ACHN (cell line): ENCODE data around the gene LSM7.

Experiments
- DNase-seq: peaks from one replicate; pipeline ENCODE4 v3.0.0-alpha.2; 2015
- in situ Hi-C: cut with HindIII; loops from 2 replicates; pipeline ENCODE4 v1.10.0; 2017; ENCODE audit warnings: low sequenced_read_pairs, low pct_ligation_motif_present, low pct_unique_long_range_greater_than_20kb

Gene LSM7

DNA sequence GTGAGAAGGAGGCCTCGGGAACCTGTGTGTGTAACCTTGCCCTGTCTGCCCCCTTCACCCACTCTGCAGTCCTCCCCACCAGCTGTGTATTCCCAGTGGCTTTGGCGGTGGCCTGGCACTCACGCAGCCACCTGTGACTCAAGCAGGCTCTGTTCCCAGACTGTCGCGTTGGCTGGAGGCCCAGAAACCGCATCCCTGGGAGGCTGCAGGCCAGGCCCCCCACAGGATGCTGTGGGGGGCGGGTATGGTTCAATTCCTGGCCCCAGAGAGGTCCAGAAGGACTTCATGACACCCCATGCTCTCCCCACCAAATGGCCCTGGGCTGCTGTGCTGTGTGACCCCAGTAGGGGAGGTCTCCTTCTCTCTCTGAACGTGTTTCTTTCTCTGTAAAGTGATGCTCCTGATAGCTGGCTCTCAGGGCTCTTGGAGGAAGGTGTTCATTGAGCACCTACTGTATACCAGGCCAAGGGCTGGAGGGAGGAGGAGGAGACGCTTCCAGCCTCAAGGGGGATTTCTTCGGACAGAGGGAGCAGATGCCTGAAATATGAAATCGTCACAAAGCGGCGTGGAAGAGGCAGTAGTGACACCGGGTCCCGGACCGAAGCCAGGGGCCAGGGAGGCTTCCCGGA, 18.5 kb downstream of the LSM7 start:
- in situ Hi-C loops = no loop called here

DNA sequence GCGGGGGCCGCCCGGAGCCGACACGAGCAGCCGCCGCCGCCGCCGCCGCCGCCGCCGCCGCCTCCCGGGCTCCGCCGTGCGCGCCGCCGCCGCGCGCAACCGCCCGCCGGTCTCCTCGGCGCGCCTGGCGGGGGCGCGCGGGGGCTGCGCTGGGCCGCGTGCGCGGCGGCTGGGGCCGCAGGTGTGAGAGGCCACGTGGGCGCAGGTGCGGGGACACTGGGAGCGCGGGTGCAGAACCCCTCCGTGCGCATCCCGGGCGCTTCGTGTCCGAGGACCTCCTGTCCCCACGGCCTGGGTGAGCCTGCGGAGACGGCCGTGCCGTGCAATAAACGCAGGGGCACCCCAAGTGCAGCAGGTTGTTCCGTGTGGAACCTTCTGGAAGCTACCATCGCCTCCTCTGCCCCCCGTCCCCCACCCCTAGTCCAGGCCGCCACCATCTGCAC, 20.3 kb downstream of the LSM7 start, which contains the start of gene LINGO3:
Gene LINGO3, minus strand, starts transcription at position 41 of the 443 bp plus-strand sequence. CDS start 16,378 bp downstream, outside the sequence.
- DNase-seq = no peak
- in situ Hi-C loops = no loop called here

More for the DNA sequence above, 18.5 kb downstream of the LSM7 start:
- no peak for DNase-seq

DNA sequence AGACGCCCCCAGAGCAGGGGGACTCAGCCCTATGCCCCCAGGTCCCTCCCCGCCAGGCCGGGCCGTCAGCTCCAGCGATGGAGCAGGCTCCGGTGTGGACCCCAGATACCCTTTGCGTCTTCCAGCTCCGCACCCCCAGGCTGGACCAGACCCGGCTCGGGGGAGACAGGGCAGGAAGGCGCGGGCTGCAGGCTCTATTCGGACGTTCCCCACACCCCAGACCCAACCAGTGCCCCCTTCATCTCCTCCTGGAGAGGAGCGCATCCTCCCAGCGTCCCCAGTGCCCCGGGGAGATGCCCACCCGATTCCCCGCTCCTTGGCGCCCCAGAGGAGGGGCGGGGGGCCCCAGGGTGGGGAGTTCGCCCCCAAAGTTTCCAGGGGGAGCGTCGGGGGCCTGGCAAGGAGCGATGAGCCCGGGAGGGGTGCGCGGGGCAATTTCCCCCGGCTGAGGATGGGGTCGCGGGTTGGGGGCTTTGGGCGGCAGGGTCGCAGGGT, 20.8 kb downstream of the LSM7 start:
- no peak for DNase-seq
- in situ Hi-C loops = no loop called here

DNA sequence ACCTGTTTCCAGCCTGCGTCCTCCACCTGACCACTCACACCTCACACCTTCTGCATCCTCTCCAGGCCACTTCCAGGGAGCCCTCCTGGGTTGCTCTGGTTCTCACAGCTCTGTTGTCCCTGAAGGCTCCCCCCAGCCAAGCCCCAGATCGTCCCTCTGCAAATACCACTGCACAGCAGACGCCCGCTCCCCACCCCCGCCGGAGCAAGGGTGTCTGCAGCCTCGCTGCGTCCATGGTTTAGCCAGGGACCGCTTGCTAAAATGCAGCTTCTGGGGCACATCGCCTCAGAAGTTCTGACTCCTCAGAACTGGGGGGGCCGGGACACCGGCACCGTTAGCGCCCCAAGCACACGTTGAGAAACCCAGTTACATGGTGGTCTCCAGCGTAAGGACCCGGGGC, 21.4 kb downstream of the LSM7 start:
- in situ Hi-C loops = no loop called here
- DNase-seq = no peak

DNA sequence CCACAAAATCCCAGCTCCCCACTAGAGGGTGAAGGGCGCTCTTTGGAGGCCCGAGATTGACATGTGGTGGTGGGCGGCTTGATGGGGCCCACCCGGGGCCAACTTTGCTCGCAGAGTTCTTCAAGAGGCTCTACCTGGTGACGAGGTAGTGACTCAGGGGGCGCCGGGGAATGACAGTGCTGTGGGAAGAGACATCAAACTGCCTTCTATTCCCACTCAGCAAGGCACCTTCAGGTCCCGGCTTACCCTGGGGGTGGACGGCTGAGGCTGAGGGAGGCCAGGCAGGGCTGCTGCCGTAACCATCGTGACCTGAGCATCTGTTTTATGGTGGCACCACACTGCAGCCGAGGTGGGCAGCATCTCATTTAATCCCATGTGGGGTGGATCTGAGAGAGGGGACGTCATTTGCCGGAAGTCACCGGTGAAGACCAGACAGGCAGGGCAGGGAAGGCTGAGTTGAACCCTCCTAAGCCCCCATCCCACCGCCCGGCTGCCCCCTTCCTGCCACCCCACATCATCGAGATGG, 22.0 kb downstream of the LSM7 start:
- in situ Hi-C loops = no loop called here
- DNase-seq = no peak

DNA sequence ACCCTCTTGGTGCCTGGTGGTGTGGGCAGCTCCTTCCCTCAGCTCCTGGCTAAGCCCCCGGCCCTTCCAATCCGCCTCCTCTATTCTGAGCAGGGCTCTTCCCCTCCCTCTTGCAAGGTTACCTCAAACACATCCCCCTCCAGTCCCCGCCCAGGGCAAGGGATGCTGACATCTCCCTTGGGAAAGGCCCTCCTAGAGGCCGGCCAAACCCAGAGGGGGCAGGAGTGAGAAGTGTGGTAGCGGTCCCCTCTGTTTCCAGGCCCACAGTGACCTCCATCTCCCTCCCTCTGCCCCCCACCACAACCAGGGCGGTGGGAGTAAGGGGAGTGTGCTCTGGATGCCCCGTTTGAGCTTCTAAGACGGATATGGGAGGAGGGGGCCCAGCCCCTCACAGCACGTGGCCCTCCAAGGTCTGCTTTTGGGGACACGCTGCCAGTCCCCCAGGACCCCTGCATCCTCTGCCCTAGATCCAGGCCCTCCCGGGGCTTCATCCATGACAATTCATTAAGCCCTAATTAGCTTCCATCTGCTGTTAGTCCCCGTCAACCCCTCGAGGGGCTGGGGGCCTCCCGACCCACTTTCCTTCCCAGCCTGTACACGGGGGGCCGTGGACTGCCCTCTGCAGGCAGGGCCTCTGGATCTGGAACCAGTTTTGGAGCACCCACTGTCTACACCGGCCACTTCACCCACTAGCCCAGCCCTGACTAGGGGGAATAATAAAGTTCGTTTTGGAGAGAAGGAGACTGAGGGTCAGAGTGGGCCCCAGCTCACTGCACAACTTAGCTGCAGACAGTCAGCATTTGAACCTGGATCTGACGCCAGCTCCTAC, 22.7 kb downstream of the LSM7 start:
- no peak for DNase-seq
- in situ Hi-C loops = no loop called here

DNA sequence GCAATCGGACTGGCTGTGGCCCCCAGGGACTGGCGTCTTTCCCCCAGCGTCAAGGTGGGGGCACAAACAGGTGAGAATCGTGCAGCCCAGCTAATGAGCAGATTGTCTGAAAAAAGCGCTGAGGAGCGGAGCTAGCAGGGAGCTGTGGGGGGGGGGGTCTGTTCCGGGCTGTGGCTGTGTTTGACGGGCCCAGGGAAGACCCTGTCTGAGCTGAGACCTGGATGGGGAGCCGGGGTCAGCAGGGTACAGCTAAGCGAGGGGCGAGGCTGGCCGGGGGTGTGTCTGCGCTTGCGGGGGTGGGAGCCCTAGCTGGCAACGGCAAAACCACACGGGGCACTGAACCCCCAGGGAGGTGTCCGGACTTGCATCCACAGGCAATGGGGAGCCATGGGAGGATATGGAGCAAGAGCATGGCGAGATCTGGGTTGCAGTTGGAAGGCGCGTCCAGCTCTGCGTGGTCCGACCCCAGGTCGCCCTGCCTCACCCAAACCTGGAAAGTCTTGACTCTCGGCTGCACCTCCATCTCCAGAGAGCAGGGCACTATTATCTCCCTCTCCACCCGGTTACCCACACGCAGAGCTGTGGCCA, 25.1 kb downstream of the LSM7 start:
- DNase-seq = no peak
- in situ Hi-C loops = no loop called here

DNA sequence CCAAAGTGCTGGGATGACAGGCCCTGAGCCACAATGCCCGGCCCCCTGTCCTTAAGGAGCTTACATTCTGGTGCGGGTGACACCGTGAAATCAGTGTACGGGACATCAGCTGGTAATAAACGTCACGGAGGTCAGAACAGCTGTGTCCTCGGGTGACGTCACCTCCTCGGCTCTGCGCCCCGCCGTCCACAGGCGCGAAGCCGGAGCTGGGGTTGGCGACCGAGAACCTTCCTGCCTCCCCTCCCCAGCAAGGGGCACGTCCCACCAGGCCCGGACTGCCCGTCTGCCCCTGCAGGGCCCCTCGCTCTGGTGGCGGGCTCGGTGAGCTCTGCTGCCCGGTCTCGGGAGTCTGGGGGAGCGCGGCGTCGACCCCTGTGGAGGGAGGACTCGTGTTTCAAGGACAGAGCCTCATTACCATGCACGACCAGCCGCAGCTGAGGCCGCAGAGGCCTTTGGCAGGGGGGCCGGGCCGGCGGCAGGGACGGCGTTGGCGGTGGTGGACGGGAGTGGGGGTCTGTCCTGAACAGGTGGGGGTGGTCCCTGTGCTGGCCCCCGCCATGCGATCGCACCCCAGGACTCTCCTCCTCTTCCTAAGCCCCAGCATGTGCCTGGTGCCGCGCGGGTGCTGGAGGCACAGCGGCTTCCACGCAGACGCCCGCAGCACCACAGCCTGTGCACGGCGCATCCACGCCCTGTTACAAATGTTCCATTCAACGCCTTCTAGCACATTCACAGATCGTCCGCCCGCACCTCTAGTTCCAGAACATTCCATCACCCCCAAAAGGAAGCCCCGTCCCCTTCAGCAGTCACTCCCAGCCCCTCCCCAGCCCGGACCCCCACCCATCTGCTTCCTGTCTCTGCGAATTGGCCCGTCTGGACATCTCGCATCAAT, 25.8 kb downstream of the LSM7 start:
- no peak for DNase-seq
- in situ Hi-C loops = no loop called here

DNA sequence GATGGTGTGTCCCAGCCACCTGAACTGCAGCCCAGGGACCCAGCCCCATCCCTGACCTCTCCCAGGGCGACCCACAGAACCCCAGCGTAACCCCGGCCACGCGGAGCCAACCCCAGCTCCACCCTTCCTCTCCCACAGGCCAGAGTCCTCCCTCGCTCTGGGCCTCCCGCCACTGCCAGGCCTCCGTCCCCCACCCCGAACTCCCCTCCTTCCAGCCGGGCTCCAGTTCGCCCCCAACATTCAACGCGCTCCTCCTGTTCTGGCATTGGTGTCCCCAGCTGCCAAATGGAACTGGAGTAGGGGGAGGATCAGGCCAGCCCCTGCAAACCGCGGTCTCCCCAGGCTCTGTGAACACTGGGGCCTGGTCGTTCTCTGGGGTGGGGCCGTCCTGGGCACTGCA, 27.9 kb downstream of the LSM7 start:
- in situ Hi-C loops = no loop called here
- DNase-seq = no peak

DNA sequence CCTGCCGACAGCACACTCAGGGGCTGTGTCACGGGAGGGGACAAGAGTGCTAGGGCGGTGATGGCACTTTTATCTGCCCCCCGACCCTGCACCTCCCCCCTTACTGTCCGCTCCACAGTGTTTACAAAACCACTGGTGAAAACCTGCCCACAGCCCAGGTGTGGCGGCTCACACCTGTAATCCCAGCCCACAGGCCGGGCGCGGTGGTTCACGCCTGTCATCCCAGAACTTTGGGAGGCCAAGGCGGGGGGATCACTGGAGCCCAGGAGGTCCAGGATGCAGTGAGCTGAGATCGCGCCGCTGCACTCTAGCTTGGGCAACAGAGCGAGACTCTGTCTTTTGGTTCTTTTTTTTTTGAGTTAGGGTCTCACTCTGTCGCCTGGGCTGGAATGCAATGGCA, 32.2 kb downstream of the LSM7 start:
- in situ Hi-C loops = no loop called here
- DNase-seq = no peak

DNA sequence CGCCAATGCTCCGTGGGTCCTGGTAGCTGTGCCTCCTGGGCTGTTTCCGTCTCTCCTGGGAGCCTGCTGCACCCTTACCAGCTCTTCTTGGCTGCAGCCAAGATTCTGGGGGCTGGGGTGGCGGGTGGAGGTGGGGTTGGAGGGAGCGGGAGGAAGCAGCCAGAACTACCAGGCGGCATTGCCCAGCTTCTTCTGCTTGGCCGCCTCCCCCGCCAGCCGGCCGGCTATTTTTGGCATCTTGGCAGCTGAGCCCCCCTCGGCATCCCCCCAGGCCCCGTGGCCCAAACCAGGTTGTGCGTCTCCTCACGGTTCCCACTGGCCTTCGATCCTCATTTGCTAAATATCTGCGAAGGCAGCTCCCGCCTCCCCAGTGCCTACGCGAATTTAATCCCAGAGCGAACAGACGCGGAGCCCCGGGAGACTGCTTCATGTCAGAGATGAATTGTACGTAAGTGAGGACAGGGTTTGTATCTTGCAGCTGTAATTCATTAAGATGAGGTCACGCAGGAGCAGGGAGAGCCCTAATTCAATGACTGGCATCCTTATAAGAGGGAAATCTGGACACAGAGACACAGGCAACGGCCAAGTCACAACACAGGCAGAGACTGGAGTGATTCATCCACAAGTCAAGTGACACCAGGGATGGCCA, 33.6 kb downstream of the LSM7 start:
- in situ Hi-C loops = no loop called here
- no peak for DNase-seq

DNA sequence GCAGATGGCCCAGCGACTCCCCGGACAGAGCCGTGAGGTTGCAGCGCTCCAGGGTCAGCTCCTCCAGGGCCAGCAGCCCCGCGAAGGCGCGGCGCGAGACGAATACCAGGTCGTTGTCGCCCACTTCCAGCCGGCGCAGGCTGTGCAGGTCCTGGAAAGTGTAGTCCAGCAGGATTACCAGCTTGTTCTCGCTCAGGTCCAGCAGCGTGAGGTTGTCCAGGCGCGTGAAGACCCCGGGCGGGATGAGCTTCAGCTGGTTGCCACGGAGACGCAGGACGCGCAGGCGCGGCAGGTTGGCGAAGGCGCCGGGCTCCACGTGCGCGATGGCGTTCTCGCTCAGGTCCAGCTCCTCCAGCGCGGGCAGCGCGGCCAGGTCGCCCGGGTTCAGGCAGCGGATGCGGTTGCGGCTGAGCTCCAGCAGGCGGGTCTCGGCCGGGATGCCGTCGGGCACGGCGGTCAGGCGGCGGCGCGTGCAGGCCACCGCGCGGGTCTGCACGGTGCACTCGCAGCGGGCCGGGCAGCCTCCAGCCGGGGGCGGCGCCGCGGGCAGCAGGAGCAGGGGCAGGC, 37.1 kb downstream of the LSM7 start:
- in situ Hi-C loops = no loop called here
- no peak for DNase-seq

DNA sequence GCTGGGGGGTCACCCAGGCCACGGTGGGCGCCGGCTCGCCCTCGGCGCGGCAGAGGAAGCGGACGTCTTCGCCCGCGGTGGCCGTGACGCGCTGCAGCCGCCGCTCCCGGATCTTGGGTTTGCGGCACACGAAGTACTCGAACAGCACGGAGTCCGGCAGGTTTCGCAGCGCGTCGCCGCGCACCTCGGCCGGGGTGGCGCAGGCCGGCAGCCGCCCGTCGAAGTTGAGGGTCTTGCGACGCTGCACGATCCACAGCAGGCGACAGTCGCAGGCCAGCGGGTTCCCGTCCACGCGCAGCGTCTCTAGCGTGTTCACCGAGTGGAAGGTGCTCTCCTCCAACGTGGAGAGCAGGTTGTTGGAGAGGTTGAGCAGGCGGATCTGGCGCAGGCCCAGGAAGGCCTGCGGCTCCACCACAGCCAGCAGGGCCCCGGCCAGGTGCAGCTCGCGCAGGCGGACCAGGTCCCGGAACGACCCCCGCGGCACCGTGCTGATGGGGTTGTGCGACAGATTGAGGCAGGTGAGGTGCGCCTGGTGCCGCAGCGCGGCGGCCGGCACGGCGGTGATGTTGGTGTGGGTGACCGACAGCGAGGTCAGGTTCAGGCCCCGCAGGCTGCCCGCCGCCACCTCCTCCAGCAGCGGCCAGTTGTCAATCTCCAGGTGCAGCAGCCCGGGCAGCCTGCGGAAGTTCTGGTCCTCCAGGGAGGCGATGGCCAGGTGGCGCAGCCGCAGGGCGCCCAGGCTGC, 37.8 kb downstream of the LSM7 start:
- no peak for DNase-seq
- in situ Hi-C loops = no loop called here

DNA sequence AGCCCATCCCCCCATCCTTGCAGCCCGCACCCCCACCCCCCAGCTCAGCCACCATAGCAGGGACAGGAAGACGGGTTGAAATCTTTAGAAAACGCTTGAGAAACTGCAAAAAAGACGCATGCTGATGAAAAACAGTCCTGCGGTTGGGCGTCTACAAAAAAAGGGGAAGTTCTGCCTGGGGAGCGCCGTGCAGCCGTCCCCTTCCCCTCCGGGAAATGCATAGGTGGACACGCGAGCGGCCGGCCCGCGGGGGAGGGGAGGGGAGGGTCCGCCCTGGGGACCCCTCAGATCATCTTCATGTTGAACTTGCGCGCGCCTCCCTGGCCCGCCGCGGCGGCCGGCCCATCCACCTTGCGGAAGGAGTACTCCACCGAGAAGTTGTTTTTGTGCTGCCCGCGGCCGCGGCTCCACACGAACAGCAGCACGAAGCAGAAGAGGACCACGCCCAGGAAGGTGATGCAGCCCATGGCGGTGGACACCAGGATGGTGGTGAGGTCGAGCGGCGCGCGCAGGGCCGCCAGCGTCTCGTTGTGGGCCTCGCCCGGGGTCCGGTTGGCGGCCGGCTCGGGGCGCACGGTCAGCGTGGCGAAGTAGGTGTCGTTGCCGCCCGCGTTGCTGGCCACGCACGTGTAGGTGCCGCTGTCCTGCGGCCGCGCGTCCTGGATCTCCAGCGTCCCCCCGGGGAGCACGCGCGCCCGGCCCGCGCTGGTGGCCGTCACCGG, 38.5 kb downstream of the LSM7 start:
- DNase-seq = no peak
- in situ Hi-C loops = no loop called here

DNA sequence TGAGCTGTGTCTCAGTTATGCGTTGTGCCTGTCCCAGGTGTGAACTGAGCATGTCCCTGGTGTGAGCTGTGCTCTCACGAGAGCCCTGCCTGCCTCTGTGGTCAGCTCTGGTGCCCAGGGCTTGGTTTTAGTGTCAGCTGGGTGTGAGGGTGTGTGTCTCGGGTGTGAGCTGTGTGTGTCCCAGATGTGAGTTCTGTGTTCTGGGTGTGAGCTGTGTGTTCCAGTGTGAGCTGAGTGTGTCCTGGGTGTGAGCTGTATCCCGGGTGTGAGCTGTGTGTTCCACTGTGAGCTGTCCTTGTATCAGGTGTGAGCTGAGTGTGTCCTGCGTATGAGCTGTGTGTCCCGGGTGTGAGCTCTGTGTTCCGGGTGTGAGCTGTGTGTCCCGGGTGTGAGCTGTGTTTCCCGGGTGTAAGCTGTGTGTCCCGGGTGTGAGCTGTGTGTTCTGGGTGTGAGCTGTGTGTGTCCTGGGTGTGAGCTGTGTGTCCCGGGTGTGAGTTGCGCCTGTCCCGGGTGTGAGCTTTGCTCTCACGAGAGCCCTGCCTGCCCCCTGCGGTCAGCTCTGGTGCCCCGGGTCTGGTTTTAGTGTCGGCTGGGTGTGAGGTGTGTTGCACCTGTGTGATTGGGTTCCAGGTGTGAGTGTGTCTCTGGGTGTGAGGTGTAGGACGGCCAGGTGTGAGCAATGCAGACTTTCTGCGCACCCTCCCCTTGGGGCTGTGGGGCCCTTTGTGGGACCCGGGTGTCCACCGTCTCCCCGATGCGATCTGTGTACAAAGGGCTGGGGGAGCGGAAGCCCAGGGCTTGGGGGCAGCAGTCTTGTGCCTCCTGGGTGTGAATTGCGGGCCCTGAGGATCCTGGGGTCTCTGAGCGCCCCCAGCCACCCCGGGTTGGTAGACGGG, 39.3 kb downstream of the LSM7 start:
- in situ Hi-C loops = no loop called here

More for the DNA sequence above, 39.3 kb downstream of the LSM7 start:
- no peak for DNase-seq
